Measurements from ENCODE around the gene ZNF74.
"Not testable (repeated sequence)": the region's sequence is repeated elsewhere in the genome, so short reads cannot be mapped to it uniquely, and the experiment has no call there.

The ZNF74 gene

DNA sequence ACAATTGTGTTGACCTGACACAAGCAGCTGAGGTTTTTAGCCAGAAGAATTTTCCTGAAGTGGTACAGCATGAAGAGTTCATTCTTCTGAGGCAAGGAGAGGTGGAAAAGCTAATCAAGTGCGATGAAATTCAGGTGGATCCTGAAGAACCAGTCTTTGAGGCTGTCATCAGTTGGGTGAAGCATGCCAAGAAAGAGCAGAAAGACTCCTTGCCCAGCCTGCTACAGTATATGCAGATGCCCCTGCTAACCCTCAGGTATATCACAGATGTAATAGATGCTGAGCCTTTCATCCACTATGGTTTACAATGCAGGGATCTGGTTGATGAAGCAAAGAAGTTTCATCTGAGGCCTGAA lies 56.6 kb downstream of the ZNF74 start:
- no peak for FAIRE-seq

DNA sequence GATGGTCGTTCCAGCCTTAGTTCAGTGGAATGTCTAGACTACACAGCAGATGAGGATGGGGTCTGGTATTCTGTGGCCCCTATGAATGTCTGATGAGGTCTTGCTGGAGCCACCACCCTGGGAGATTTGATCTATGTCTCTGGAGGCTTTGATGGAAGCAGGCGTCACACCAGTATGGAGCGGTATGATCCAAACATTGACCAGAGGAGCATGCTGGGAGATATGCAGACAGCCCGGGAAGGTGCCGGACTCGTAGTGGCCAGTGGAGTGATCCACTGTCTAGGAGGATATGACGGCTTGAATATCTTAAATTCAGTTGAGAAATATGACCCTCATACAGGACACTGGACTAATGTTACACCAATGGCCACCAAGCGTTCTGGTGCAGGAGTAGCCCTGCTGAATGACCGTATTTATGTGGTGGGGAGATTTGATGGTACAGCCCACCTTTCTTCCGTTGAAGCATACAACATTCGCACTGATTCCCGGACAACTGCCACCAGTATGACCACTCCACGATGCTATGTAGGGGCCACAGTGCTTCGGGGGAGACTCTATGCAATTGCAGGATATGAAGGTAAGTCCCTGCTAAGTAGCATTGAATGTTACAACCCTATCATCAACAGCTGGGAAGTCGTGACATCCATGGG lies 57.3 kb downstream of the ZNF74 start:
- not testable (repeated sequence) for FAIRE-seq

- FAIRE-seq, result no peak
These were observed 58.0 kb downstream of the ZNF74 start for GRCh38 chr22:20451920-20452319.

DNA sequence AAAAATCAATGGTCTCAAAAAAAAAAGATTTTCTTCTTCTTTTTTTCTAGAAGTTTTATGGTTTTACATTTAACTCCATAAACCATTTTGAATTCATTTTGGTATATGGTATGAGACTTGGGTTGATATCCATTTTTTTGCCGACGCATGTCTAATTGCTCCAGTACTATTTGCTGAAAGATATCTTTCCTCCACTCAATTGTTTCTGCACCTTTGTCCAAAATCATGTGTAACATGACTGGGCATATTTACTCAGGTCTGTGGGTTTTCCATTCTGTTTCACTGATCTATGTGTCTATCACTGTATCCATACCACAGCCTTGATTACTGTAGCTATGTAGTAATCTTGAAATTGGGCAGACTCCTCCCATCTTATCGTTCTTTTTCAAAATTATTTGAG lies 59.3 kb downstream of the ZNF74 start:
- FAIRE-seq, result no peak

GRCh38 chr22:20455709-20456063 lies 61.7 kb downstream of the ZNF74 start:
- FAIRE-seq, result no peak

- no peak for FAIRE-seq
These were observed 62.2 kb downstream of the ZNF74 start for GRCh38 chr22:20456064-20456721.

DNA sequence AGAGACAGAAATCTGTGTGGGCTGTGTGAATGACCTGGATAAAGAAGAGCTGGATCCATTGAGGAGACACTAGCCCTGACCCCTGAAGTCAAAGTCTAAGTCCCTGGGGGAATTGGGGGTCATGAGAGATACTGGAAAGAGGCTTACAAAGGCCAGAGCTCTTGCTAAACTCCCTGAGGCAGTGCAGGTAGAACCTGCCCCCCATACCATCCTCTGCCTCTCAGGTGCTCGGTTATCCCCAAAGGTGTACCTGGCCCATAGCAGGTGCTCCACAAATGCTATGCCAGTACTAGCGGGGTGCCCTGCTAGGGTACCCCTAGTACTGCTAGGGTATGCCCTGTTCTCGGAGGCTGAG lies 62.7 kb downstream of the ZNF74 start:
- FAIRE-seq, result no peak

DNA sequence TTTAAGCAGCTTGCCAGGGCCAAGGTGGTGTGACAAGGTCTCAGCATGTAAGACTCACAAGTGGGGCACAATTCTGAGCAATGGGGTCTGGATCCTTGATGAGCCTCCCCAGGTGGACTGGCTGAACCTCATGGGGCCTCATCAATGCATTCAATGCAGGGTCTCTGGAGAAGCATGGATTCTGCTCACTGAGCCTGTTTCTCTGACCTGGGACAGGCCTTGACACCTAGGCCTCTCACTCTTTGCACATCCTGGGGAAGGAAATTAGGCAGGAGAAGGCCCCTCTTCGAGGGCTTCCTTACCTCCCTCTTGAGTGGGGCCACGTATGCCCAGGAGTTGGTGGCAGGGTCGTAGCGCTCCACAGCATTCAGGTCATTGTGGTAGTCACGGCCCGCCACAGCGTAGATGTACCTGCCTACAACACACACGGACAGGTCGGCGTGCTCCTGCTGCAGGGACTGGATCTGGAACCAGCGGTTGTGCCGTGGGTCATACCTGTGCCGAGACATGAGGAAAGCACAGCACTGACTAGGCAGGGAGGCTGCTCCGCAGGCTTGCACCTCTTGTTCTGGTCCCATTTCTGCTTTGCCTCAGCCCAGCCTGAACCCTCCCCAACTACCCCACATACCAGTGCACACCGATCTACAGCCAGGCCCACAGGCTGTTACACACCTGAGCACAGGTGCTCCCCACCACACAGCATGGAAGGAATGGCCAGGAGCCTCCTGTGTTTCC lies 63.7 kb downstream of the ZNF74 start:
- FAIRE-seq, result no peak
